H1 (cell line): ENCODE data around the gene ADGRF1. TPM values are rescaled to one million over a fixed set of nuclear protein-coding genes. Genes with fewer than 3 reads are reported as not detected.

ENCODE experiments used
- CTCF ChIA-PET: fragments of 300-600 bp; sonication (Branson Sonifier 250); formaldehyde crosslinking; loops from one replicate; lab custom pipeline; 2021; ENCODE audit not compliant: partially characterized antibody; lab: Charles Lee
- POLR2A ChIA-PET: fragments of 300-600 bp; sonication (Branson Sonifier 250); formaldehyde crosslinking; loops from one replicate; lab custom pipeline; 2021; ENCODE audit warnings: inconsistent platforms; ENCODE audit not compliant: partially characterized antibody; lab: Charles Lee
- DNase-seq, 2 experiments: peaks; one replicate each; pipeline versions ENCODE4 v3.0.0 to v3.0.0-alpha.2; 2010 to 2022; ENCODE audit warnings: low spot score in 2 of 2, low read depth in 1 of 2, mixed read lengths in 1 of 2
- FAIRE-seq: peaks from 2 replicates; lab custom pipeline; 2011; peaks lifted over from hg19 to GRCh38; lab: Jason Lieb, UNC
- H2AFZ ChIP-seq: 2 replicates; pipeline ENCODE4 v1.8.1; 2012; ENCODE audit warnings: low read length, inconsistent platforms
- H2AK5ac ChIP-seq: 2 replicates; pipeline ENCODE4 v1.6.1; 2013; ENCODE audit warnings: low read depth, low read length
- H2BK120ac ChIP-seq: replicated peaks from 2 replicates; pipeline ENCODE3; 2013; ENCODE audit warnings: low read depth, low read length, inconsistent platforms
- H2BK12ac ChIP-seq: 2 replicates; pipeline ENCODE4 v1.6.1; 2013; ENCODE audit warnings: low read depth, low read length
- H2BK15ac ChIP-seq: 2 replicates; pipeline ENCODE4 v1.6.1; 2013; ENCODE audit warnings: low read length
- H2BK20ac ChIP-seq: 2 replicates; pipeline ENCODE4 v1.6.1; 2013; ENCODE audit warnings: low read length
- H2BK5ac ChIP-seq: 2 replicates; pipeline ENCODE4 v1.6.1; 2013; ENCODE audit warnings: low read depth, low read length
- H3K14ac ChIP-seq: 2 replicates; pipeline ENCODE4 v1.6.1; 2013; ENCODE audit warnings: inconsistent platforms; ENCODE audit not compliant: insufficient read length
- H3K18ac ChIP-seq: 2 replicates; pipeline ENCODE4 v1.6.1; 2013; ENCODE audit warnings: low read length; ENCODE audit errors: extremely low read depth
- H3K23ac ChIP-seq: 2 replicates; pipeline ENCODE4 v1.6.1; 2013; ENCODE audit warnings: inconsistent platforms; ENCODE audit not compliant: insufficient read length
- H3K23me2 ChIP-seq: 2 replicates; pipeline ENCODE4 v1.6.1; 2013; ENCODE audit warnings: low read depth, low read length
- H3K27ac ChIP-seq: 2 replicates; pipeline ENCODE4 v1.6.1; 2011; ENCODE audit warnings: low read depth, low read length, inconsistent platforms
- H3K27me3 ChIP-seq, 4 experiments: replicated peaks in 1 of 4; 1 replicate in 1 of 4; 2 replicates in 3 of 4; pipeline versions ENCODE4 v1.6.1 to v1.8.1; 2011 to 2013; ENCODE audit warnings: low read length in 3 of 4, mild to moderate bottlenecking in 3 of 4, inconsistent platforms in 2 of 4, mixed read lengths in 2 of 4, moderate library complexity in 1 of 4; ENCODE audit not compliant: control insufficient read depth in 3 of 4, insufficient read depth in 3 of 4; ENCODE audit errors: extremely low read depth in 1 of 4
- H3K36me3 ChIP-seq, 4 experiments: 2 replicates each; pipeline versions ENCODE4 v1.6.1 to v1.8.1; 2011 to 2013; ENCODE audit warnings: mild to moderate bottlenecking in 4 of 4, low read length in 3 of 4, moderate library complexity in 2 of 4, control low read depth in 1 of 4, inconsistent platforms in 1 of 4; ENCODE audit not compliant: insufficient read depth in 4 of 4, control insufficient read depth in 2 of 4
- H3K4ac ChIP-seq: replicated peaks from 2 replicates; pipeline ENCODE3; 2013; ENCODE audit warnings: low read length, low read depth, mixed read lengths, inconsistent platforms; ENCODE audit not compliant: insufficient read length
- H3K4me1 ChIP-seq, 4 experiments: replicated peaks in 1 of 4; 1 replicate in 1 of 4; 2 replicates in 3 of 4; pipeline versions ENCODE4 v1.6.1 to v1.8.1; 2011 to 2013; ENCODE audit warnings: low read length in 3 of 4, inconsistent platforms in 2 of 4, mixed read lengths in 1 of 4; ENCODE audit not compliant: insufficient read depth in 4 of 4, control insufficient read depth in 3 of 4
- H3K4me2 ChIP-seq, 2 experiments: 2 replicates each; pipeline versions ENCODE4 v1.6.1 to v1.8.1; 2011 to 2013; ENCODE audit warnings: low read depth in 2 of 2, low read length in 2 of 2, control low read depth in 1 of 2, inconsistent platforms in 1 of 2, mild to moderate bottlenecking in 1 of 2; ENCODE audit not compliant: insufficient read depth in 1 of 2
- H3K4me3 ChIP-seq, 4 experiments: fragments of 200-600, 300-600 bp in 1 of 4; sonication (generic), shearing (Covaris generic), sonication (Bioruptor Twin) in 1 of 4; 2 replicates each; pipeline versions ENCODE4 v1.5.1 to v1.8.1; 2011 to 2016; ENCODE audit warnings: low read length in 4 of 4, low read depth in 3 of 4, control low read depth in 2 of 4, inconsistent platforms in 2 of 4, mild to moderate bottlenecking in 2 of 4, mixed read lengths in 1 of 4, moderate library complexity in 1 of 4; ENCODE audit not compliant: insufficient read depth in 2 of 4; ENCODE audit errors: extremely low read depth in 1 of 4
- H3K56ac ChIP-seq: replicated peaks from 2 replicates; pipeline ENCODE3; 2013; ENCODE audit warnings: low read depth, mild to moderate bottlenecking, mixed read lengths, low read length, inconsistent platforms; ENCODE audit not compliant: insufficient read length
- H3K79me1 ChIP-seq: 2 replicates; pipeline ENCODE4 v1.6.1; 2013; ENCODE audit warnings: low read depth, low read length, control low read depth
- H3K79me2 ChIP-seq, 2 experiments: 2 replicates each; pipeline versions ENCODE4 v1.6.1 to v1.8.1; 2012 to 2013; ENCODE audit warnings: low read length in 2 of 2, mild to moderate bottlenecking in 2 of 2, inconsistent platforms in 1 of 2; ENCODE audit not compliant: insufficient read depth in 2 of 2, control insufficient read depth in 1 of 2
- H3K9ac ChIP-seq, 4 experiments: replicated peaks in 1 of 4; 1 replicate in 1 of 4; 2 replicates in 3 of 4; pipeline versions ENCODE4 v1.6.1 to v1.8.1; 2011 to 2013; ENCODE audit warnings: low read depth in 3 of 4, low read length in 3 of 4, control low read depth in 2 of 4, mild to moderate bottlenecking in 2 of 4, moderate library complexity in 2 of 4, inconsistent platforms in 1 of 4; ENCODE audit errors: extremely low read depth in 1 of 4
- H3K9me3 ChIP-seq, 2 experiments: 2 replicates each; pipeline versions ENCODE4 v1.6.1 to v1.8.1; 2012 to 2013; ENCODE audit warnings: mild to moderate bottlenecking in 2 of 2, moderate library complexity in 2 of 2, control low read depth in 1 of 2, inconsistent platforms in 1 of 2, low read depth in 1 of 2, low read length in 1 of 2, mixed read lengths in 1 of 2; ENCODE audit not compliant: insufficient read depth in 2 of 2
- H4K20me1 ChIP-seq, 2 experiments: replicated peaks in 1 of 2; 2 replicates each; pipeline versions ENCODE3 to v1.8.1; 2011 to 2013; ENCODE audit warnings: inconsistent platforms in 2 of 2, low read length in 2 of 2, mild to moderate bottlenecking in 1 of 2; ENCODE audit not compliant: insufficient read depth in 2 of 2, control insufficient read depth in 1 of 2
- H4K5ac ChIP-seq: 2 replicates; pipeline ENCODE4 v1.6.1; 2013; ENCODE audit warnings: low read length, low read depth, mixed read lengths, inconsistent platforms; ENCODE audit not compliant: insufficient read length
- H4K8ac ChIP-seq: 2 replicates; pipeline ENCODE4 v1.8.0; 2013; ENCODE audit warnings: mild to moderate bottlenecking, moderate library complexity, low read length, inconsistent platforms; ENCODE audit not compliant: insufficient read depth; ENCODE audit errors: extremely low read depth
- H4K91ac ChIP-seq: replicated peaks from 2 replicates; pipeline ENCODE3; 2013; ENCODE audit warnings: low read length, mixed read lengths, inconsistent platforms; ENCODE audit not compliant: insufficient read length
- CBX8 ChIP-seq: fragments of 300-800, 300-1000 bp; sonication (generic); IDR thresholded peaks from 2 replicates; pipeline ENCODE4 v1.7.1; 2016; ENCODE audit warnings: low read depth, low read length, borderline replicate concordance
- CTBP2 ChIP-seq: IDR thresholded peaks from 2 replicates; pipeline ENCODE4 v1.7.0; 2011; ENCODE audit warnings: borderline replicate concordance, mild to moderate bottlenecking, moderate library complexity, mixed read lengths, low read length; ENCODE audit not compliant: insufficient read depth, insufficient read length
- CTCF ChIP-seq, 3 experiments: IDR thresholded peaks; 1 replicate in 2 of 3; 2 replicates in 1 of 3; pipeline versions ENCODE4 v1.5.1 to v1.6.1; 2011; ENCODE audit warnings: low read length in 3 of 3, mild to moderate bottlenecking in 3 of 3, inconsistent platforms in 2 of 3, low read depth in 1 of 3, moderate library complexity in 1 of 3; ENCODE audit not compliant: insufficient read depth in 1 of 3; ENCODE audit errors: control extremely low read depth in 1 of 3
- EGR1 ChIP-seq: IDR thresholded peaks from 2 replicates; pipeline ENCODE4 v1.6.1; 2011; ENCODE audit warnings: low read depth, low read length, borderline replicate concordance
- KDM1A ChIP-seq: fragments of 200-600, 300-600 bp; sonication (generic); IDR thresholded peaks from 2 replicates; pipeline ENCODE4 v1.7.1; 2016; ENCODE audit warnings: mild to moderate bottlenecking, low read length, borderline replicate concordance
- KDM4A ChIP-seq: IDR thresholded peaks from one replicate; pipeline ENCODE4 v1.7.1; 2012; ENCODE audit warnings: low read depth, mild to moderate bottlenecking, moderate library complexity, low read length, inconsistent platforms; ENCODE audit not compliant: severe bottlenecking
- NRF1 ChIP-seq: IDR thresholded peaks from 2 replicates; pipeline ENCODE4 v1.6.1; 2011; ENCODE audit warnings: mild to moderate bottlenecking, low read depth, low read length, improper control_type of control experiment
- RNF2 ChIP-seq: fragments of 200-900, 300-1000 bp; sonication (generic); IDR thresholded peaks from 2 replicates; pipeline ENCODE4 v1.7.1; 2016; ENCODE audit warnings: borderline replicate concordance, low read depth, mild to moderate bottlenecking, antibody characterized with exemption, low read length; ENCODE audit not compliant: poor library complexity, severe bottlenecking; ENCODE audit errors: missing control alignments
- SIX5 ChIP-seq: IDR thresholded peaks from 2 replicates; pipeline ENCODE4 v1.6.1; 2011; ENCODE audit warnings: mild to moderate bottlenecking, low read depth, low read length
- SP2 ChIP-seq: IDR thresholded peaks from 2 replicates; pipeline ENCODE4 v1.6.1; 2012; ENCODE audit warnings: mild to moderate bottlenecking, low read length, inconsistent platforms
- TBP ChIP-seq: IDR thresholded peaks from 2 replicates; pipeline ENCODE4 v1.6.1; 2011; ENCODE audit warnings: low read depth, low read length, improper control_type of control experiment
- WGBS, 2 experiments: shearing (Covaris generic) in 1 of 2; methylation state at CpG; one replicate each; pipeline versions ENCODE4 v1.1.6 to v1.1.7; 2013 to 2015; ENCODE audit warnings: low lambda C conversion rate in 2 of 2, mixed read lengths in 2 of 2, inconsistent platforms in 1 of 2, low coverage in 1 of 2, missing lambda C conversion rate in 1 of 2; ENCODE audit not compliant: insufficient replicate concordance in 2 of 2, insufficient coverage in 1 of 2, insufficient read length in 1 of 2; ENCODE audit errors: extremely low coverage in 1 of 2, missing lambda C conversion rate in 1 of 2; 5-methylcytosine and 5-hydroxymethylcytosine counted together
- polyA plus RNA-seq, 7 experiments: library from polyadenylated mRNA; depleted of rRNA in 3 of 7; stranded (reverse) in 5 of 7; unstranded in 2 of 7; fragments of >200 nt in 5 of 7; fragments of 200-250 nt in 2 of 7; gene quantifications; 1 replicate in 5 of 7; 2 replicates in 1 of 7; 4 replicates in 1 of 7; pipeline versions ENCODE4 v1.2.1 to v1.2.3, GENCODE V29; 2011 to 2013; ENCODE audit warnings: missing spikeins in 2 of 7, mixed read lengths in 2 of 7
- total RNA-seq: library from RNA; stranded (reverse); fragmentation: NEBNext Ultra II Directional; extraction: Animal tissue kit (Norgen Biotek cat#: 25700); gene quantifications from 2 replicates; pipeline ENCODE4 v1.2.1, GENCODE V29; 2021

The ADGRF1 gene
- total and polyA plus RNA-seq, 2 of the 8 experiments (the other 6 are each of a cell fraction or from before 2014, with no cell fraction given), result not detected

GRCh38 chr6:46985943-46986342, 56.2 kb downstream of the ADGRF1 start:
- no peak overlapping the region for H2BK120ac ChIP-seq
- no peak for FAIRE-seq
- H3K36me3 ChIP-seq, result no peaks in the 10 kb centered on the region
- no peaks in the 10 kb centered on the region for H3K23me2 ChIP-seq
- WGBS, 2 experiments, result 91% methylated on average over 3 of the region's 3 CpGs; no CpG with 5 or more reads in 1 of the 2 experiments
- no peak for DNase-seq
- no peaks in the 10 kb centered on the region for H3K79me2 ChIP-seq
- H3K4me2 ChIP-seq, result no peak overlapping the region
- H3K27ac ChIP-seq, result no peak overlapping the region
- no peak overlapping the region for H2AFZ ChIP-seq
- H4K20me1 ChIP-seq, result no peaks in the 10 kb centered on the region
- H4K5ac ChIP-seq, result no peak overlapping the region
- CTCF ChIA-PET, result interaction anchor here (0.6 to 0.9 kb wide), 2 partner anchors 12 to 51 kb away, joined by 3 to 6 read pairs; no protein-coding TSS in a partner anchor
- no peak overlapping the region for H2BK12ac ChIP-seq
- H4K8ac ChIP-seq, result no peak overlapping the region
- H2BK5ac ChIP-seq, result no peak overlapping the region
- no peaks in the 10 kb centered on the region; a peak in 1 of 7 replicates for H3K27me3 ChIP-seq
- 0 out of 7 replicates have a peak, but pooled peaks cover 0 to 2% (median 0%) of the 10 kb centered on the region in 4 experiments for H3K4me1 ChIP-seq
- no peak overlapping the region for H2BK15ac ChIP-seq
- H3K9me3 ChIP-seq, result no peaks in the 10 kb centered on the region
- H3K9ac ChIP-seq, result no peak overlapping the region
- H4K91ac ChIP-seq, result no peak overlapping the region
- no peak overlapping the region for H2AK5ac ChIP-seq
- H3K4me3 ChIP-seq, result no peak overlapping the region
- POLR2A ChIA-PET, result no interaction called here
- no peak overlapping the region for H3K18ac ChIP-seq
- H3K23ac ChIP-seq, result no peak overlapping the region
- no peak overlapping the region for H3K4ac ChIP-seq
- no peaks in the 10 kb centered on the region for H3K79me1 ChIP-seq
- H3K14ac ChIP-seq, result no peak overlapping the region
- H3K56ac ChIP-seq, result no peak overlapping the region
- H2BK20ac ChIP-seq, result no peak overlapping the region
- TF ChIP-seq CTBP2 (no peak), CTCF (IDR thresholded peaks at IDR 0.05; ENCODE audit: control extremely low read depth in 1 of 3, insufficient read depth in 1 of 3, low read depth in 1 of 3, low read length in 3 of 3) (no peak), RNF2 (no peak), SIX5 (no peak), NRF1 (no peak), EGR1 (no peak), SP2 (no peak), CBX8 (no peak), KDM4A (no peak), KDM1A (no peak), TBP (no peak)
